T-helper 2 cell treated with Interferon-gamma antibody and Interleukin-4, amounts not matched to agents 100 ng/mL and 5 ng/mL, for 36 hours (primary cell): Measurements from ENCODE around the gene CENPA. TPM values are rescaled to one million over a fixed set of nuclear protein-coding genes. Genes with fewer than 3 reads are reported as not detected.

Source experiments
- intact Hi-C: fragments of 100-400 bp; cut with micrococcal nuclease; formaldehyde crosslinking; loops from one replicate; pipeline ENCODE4 v1.15.1; 2023
- total RNA-seq: library from RNA; stranded (reverse); gene quantifications from 2 replicates; pipeline ENCODE4 v1.2.3, GENCODE V29; 2022

CENPA gene
- total RNA-seq, 1 donor from 2014 or later: 37.9 TPM

- intact Hi-C loops: loop anchor here (10.0 kb wide), 3 partner anchors 255 to 1965 kb away; partner anchors contain the start of genes ADGRF3, CENPO, PTRHD1 and SELENOI
These were observed 26.0 kb upstream of the CENPA start for GRCh38 chr2:26759845-26760244.

GRCh38 chr2:26760991-26761390, 24.9 kb upstream of the CENPA start:
- intact Hi-C loops: loop anchor here (10.0 kb wide), 3 partner anchors 256 to 1966 kb away; partner anchors contain the start of genes ADGRF3, CENPO, PTRHD1 and SELENOI

GRCh38 chr2:26763019-26763418, 22.8 kb upstream of the CENPA start:
- intact Hi-C loops: loop anchor here (10.0 kb wide), 3 partner anchors 258 to 1968 kb away; partner anchors contain the start of genes ADGRF3, CENPO, PTRHD1 and SELENOI

GRCh38 chr2:26764078-26764887, 21.6 kb upstream of the CENPA start, which contains the start of gene SLC35F6:
Gene SLC35F6, plus strand, starts transcription at chr2:26764284. Its CDS starts 66 bp downstream, at chr2:26764350.
- intact Hi-C loops: loop anchor here (1.0 to 10.0 kb wide), 4 partner anchors 21 to 1969 kb away; partner anchors contain the start of genes ADGRF3, CENPO, PTRHD1 and SELENOI

- intact Hi-C loops: loop anchor here (1.0 to 10.0 kb wide), 4 partner anchors 20 to 1970 kb away; partner anchors contain the start of genes ADGRF3, CENPO, PTRHD1 and SELENOI
These were observed 20.9 kb upstream of the CENPA start for GRCh38 chr2:26764906-26765305.

- intact Hi-C loops: loop anchor here (10.0 kb wide), 3 partner anchors 261 to 1971 kb away; partner anchors contain the start of genes ADGRF3, CENPO, PTRHD1 and SELENOI
These were observed 20.2 kb upstream of the CENPA start for GRCh38 chr2:26765475-26766200.

- intact Hi-C loops: loop anchor here (10.0 kb wide), 3 partner anchors 262 to 1972 kb away; partner anchors contain the start of genes ADGRF3, CENPO, PTRHD1 and SELENOI
These were observed 18.7 kb upstream of the CENPA start for GRCh38 chr2:26767129-26767528.

GRCh38 chr2:26767894-26768487, 17.9 kb upstream of the CENPA start:
- intact Hi-C loops: loop anchor here (10.0 kb wide), 3 partner anchors 263 to 1973 kb away; partner anchors contain the start of genes ADGRF3, CENPO, PTRHD1 and SELENOI

- intact Hi-C loops: loop anchor here (10.0 kb wide), 3 partner anchors 264 to 1974 kb away; partner anchors contain the start of genes ADGRF3, CENPO, PTRHD1 and SELENOI
These were observed 17.1 kb upstream of the CENPA start for GRCh38 chr2:26768759-26769088.

- intact Hi-C loops: loop anchor here (10.0 kb wide), 3 partner anchors 264 to 1974 kb away; partner anchors contain the start of genes ADGRF3, CENPO, PTRHD1 and SELENOI
These were observed 16.6 kb upstream of the CENPA start for GRCh38 chr2:26769089-26769761.

GRCh38 chr2:26770986-26771586, 14.8 kb upstream of the CENPA start:
- intact Hi-C loops: no loop called here

GRCh38 chr2:26772064-26773001, 13.5 kb upstream of the CENPA start:
- intact Hi-C loops: no loop called here

- intact Hi-C loops: no loop called here
These were observed 9.6 kb upstream of the CENPA start for GRCh38 chr2:26776195-26776800.

- intact Hi-C loops: no loop called here
These were observed 7.8 kb upstream of the CENPA start for GRCh38 chr2:26778098-26778497.

GRCh38 chr2:26778507-26778906, 7.3 kb upstream of the CENPA start:
- intact Hi-C loops: no loop called here

- intact Hi-C loops: no loop called here
These were observed 5.6 kb upstream of the CENPA start for GRCh38 chr2:26780203-26780760.

GRCh38 chr2:26782876-26783704, 2.8 kb upstream of the CENPA start:
- intact Hi-C loops: no loop called here
